HT-29 (cell line): ENCODE results near the gene SLIT1. TPM values are rescaled to one million over a fixed set of nuclear protein-coding genes. Genes with fewer than 3 reads are reported as not detected.
A peak's percentile ranks its signal among the peaks of the same experiment; 100 is the strongest.

ENCODE experiments used
- DNase-seq: peaks from one replicate; pipeline ENCODE4 v3.0.0-alpha.2; 2015; ENCODE audit warnings: low spot score
- total RNA-seq: library from RNA; depleted of rRNA; stranded (reverse); fragments of >200 nt; shearing (Covaris generic); gene quantifications from 2 replicates; pipeline ENCODE4 v1.2.3, GENCODE V29; 2014

Gene SLIT1
- total RNA-seq, 1 experiment from 2014 or later, result under 0.01 TPM

DNA sequence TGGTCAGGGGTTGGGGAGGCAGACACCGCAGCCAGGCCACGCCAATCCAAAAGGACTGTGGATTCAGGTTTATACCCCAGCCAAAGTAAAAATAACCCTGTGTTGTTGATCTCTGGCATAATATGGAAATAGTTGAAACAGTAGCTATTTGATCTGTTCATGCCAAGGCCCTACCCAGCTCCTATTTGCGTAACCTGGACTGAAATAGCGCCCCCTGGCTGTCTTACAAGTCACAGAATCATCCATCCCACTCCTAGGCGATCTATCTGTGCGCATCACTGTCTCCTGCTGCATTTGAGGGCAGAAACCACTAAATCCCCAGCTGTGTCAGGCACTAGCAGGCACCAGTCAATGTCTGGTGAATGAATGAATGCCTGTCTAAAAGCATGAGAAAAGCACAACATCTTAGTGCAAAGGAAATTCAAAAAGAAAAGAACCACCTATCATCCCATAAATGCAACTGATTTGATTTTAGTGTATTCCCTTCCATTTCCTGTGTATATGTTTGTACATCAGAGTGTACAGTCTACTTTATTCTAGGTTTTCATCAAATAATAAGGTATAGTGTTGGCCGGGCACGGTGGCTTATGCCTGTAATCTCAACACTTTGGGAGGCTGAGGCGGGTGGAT lies 160.0 kb downstream of the SLIT1 start:
- peak; percentile 53 for DNase-seq

DNA sequence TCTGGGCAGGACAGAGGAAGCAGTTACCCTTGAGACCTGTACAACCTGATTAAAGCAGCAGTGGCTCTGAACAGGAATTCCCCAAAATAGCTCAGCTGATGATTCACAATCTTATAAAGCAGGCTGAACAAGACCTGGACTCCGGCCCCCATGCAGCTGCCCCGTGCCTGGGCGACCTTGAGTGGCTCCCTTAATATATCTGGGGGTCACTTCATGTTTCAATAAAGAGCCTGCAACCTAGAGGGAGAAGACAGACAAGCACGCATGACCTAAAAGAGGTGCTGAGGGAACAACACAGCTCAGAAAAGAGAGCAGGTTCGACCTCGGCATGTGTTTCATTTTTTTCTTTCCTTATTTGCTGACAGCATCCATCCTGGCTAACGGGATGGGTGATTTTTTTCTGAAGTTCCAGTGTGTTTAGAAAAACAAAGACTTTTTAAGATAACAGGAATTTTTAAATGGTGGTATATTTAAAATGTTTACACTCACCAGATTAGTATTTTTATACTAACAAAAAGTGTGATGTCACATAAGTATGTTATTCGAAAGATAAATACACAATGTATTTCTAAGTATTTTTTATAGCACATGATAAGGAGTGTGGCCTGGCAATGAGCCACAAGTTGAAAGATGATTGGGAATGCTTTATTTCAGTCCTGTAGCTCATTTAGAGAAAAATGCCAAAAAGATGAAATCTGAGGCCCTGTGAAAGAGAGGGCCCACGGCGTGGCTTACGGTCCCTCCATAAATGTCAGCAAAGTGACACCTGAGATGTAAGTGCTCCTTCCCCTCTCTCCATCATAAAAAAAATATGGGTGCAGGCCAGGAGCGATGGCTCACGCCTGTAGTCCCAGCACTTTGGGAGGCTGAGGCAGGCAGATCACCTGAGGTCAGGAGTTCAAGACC lies 161.3 kb downstream of the SLIT1 start:
- DNase-seq, result peak; percentile 25

DNA sequence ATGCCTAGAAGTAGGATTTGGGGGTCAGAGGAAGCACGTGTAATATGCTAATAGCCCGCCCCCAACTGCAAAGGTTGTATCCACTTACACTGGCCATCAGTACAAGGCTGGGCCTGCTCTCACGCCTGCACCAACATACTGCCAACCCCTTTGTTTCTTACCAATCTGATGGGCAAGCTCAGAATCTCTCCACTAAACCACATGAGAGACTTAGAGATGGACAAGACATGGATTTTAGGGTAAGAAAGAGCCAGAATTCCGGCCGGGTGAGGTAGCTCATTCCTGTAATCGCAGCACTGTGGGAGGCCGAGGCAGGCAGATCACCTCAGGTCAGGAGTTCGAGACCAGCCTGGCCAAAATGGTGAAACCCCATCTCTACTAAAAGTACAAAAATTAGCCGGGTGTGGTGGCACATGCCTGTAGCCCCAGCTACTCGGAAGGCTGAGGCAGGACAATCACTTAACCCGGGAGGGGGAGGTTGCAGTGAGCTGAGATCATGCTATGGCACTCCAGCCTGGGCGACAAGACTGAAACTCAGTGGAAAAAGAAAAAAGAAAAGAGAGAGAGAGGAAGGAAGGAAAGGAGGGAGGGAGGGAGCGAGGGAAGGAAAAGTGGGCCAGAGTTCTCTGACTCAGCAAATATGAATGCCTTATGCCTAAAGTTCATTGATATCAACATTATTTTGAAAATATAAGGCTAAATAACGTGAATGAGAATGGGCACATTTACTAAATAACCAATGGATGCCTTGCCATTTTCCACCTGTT lies 162.2 kb downstream of the SLIT1 start:
- no peak for DNase-seq

GRCh38 chr10:97022616-97023015 lies 163.1 kb downstream of the SLIT1 start:
- no peak for DNase-seq

GRCh38 chr10:97020452-97021400 lies 165.0 kb downstream of the SLIT1 start:
- DNase-seq, result no peak

DNA sequence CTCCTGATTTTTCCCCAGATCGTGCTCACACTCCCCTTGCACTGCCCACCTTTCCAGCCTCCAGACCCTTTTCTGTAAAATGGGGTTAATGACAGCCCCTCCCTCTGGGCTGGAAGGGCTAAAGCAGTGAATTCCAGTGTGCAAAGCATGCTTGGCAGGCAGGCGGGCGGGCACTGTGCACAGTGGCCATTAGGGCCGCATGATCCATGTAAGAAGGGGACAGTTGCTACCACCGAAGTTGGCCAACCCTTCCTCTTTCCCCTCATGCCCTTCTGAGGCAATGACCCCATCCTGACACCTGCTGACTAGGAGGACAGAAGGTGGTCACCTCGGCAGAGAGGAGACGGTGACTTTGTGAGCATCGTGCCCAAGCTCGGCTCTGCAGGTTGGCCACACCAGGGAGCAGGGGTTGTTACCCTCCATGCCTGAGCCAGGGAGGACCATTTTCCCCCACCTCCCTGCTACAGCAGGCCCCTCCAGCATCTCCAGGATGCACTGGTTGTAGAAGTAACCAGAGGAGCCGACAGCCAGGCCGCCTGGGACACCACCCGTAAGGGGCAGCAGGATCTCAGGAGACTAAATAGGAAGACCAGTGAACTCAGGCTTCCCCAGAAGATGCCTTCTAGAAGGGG lies 166.4 kb downstream of the SLIT1 start:
- no peak for DNase-seq

DNA sequence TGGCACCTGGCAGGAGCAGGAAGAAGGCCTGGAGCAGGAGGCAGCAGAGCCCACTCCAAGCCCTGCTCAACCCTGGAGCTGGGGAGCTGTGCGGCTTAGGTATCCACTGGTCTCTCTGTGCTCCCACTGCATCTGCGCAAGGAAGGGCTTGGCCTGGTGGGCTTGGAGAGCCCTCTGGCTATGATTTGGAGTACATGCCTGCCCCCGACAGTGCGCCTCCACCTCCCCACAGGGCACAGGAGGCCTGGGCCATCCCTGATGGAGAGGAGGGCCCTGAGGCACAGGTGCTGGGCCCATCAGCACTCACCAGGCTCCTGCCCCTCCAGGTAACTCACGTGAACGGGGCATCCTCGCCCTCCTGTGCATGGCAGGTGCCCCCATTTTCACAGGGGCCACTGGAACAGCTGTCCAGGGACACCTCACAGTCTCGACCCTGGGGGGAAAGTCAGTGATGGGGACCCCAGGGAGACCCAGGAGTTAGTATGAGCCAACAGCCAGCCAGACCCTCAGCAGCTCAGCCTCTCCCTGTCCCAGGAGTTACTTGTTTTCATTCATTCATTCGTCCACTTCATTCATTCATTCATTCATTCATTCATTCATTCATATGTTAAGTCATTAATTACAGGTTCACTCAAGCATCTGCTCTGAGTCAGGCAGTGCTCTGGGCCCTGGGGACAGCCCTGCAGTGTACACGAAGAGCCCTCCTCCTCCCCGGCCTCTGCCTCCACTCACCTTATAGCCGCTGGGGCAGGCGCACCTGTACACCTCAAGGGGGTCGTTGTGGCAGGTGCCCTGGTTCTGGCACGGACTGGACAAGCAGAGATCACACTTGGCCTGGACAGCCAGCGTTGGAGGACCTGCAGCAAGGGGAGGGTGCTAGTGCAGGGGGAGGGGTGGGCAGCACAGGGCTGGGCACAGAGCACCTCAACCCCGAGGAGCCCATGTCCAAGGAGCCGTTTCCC lies 167.2 kb downstream of the SLIT1 start:
- DNase-seq, result no peak

DNA sequence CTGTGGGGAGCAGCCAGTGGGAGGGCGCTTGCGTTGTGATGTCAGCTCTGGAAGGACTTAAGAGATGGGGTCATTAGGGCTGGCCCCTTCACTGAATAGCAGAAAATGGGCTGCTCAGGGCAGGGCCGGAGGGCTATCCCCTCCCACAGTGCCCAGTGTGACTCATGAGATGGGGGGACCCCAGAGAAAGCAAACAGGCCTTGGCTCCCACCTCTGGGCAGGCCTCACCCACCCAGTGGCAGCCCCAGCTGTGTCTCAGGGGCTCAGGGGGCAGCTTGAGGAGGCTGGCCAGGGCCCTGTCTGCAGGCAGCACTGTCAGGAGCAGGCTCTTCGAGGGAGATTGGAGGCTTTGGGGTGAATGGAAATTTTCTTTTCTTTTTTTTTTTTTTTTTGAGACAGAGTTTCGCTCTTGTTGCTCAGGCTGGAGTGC lies 168.3 kb downstream of the SLIT1 start:
- DNase-seq, result no peak

- DNase-seq, result no peak
Measured at GRCh38 chr10:97016728-97017473, 168.9 kb downstream of the SLIT1 start.

GRCh38 chr10:97015240-97015639 lies 170.5 kb downstream of the SLIT1 start:
- no peak for DNase-seq

DNA sequence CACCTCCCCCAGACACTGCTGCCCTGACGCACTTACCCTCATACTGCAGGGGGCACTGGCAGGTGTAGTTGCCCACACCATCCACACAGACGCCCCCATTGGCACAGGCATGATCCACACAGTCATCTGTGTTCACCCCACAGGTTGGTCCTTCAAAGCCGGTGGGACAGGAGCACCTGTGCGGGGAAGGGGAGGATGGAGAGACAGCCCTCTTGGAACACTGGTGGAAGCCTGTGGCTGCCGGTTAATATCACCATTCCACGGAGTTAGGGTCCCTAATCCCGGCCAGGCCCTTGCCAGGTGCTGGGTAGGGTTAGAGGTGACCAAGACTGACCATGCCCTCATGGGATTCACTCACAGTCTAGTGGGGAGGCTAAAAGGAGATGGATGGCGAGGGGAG lies 171.8 kb downstream of the SLIT1 start:
- no peak for DNase-seq

GRCh38 chr10:97013568-97013967 lies 172.2 kb downstream of the SLIT1 start:
- DNase-seq, result no peak

- no peak for DNase-seq
Measured at GRCh38 chr10:97012470-97012869, 173.3 kb downstream of the SLIT1 start.

GRCh38 chr10:97011397-97011796 lies 174.4 kb downstream of the SLIT1 start:
- no peak for DNase-seq

- DNase-seq, result no peak
Measured at GRCh38 chr10:97010695-97011206, 175.0 kb downstream of the SLIT1 start.

- no peak for DNase-seq
Measured at GRCh38 chr10:97007417-97007816, 178.3 kb downstream of the SLIT1 start.

DNA sequence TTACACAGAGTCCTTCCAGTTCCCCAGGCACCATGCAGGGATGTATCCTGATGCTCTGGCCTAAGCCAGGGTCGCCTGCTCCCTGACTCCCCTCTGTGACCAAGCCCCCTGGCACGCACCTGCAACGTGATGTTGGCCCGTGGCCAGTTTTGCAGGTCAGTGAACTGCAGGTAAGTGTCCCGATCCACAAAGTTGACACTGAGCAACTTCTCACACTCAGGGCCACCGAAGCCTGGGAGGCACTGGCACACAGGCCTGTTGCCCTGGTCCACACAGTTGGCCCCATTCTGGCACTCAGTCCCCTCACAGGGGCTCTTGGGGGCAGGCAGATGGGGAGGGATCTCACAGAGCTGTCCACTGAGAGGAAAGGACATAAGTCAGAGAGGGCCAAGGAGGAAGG lies 179.4 kb downstream of the SLIT1 start:
- DNase-seq, result no peak

- no peak for DNase-seq
Measured at GRCh38 chr10:97005349-97005748, 180.4 kb downstream of the SLIT1 start.
